Adrenal gland (tissue), 5 donors: ENCODE measurements around the gene JPH3.

ENCODE experiments used
- CTCF ChIP-seq, 6 experiments: fragments of 450-650 bp in 4 of 6; fragments of 200-600 bp in 2 of 6; sonication (generic) in 1 of 6; IDR thresholded peaks; 1 replicate in 5 of 6; 2 replicates in 1 of 6; pipeline versions ENCODE4 v1.5.1 to v1.8.0; 2016 to 2021; ENCODE audit warnings: antibody characterized with exemption in 6 of 6, mild to moderate bottlenecking in 2 of 6, moderate library complexity in 1 of 6
- POLR2A ChIP-seq, 2 donors: fragments of 450-650 bp; IDR thresholded peaks; one replicate each; pipeline ENCODE4 v1.6.1; 2017; ENCODE audit warnings: antibody characterized with exemption in 2 of 2, mild to moderate bottlenecking in 2 of 2, moderate library complexity in 1 of 2
- donor health status: DM: no; HTN: no; CAD: no.

- TF ChIP-seq POLR2A (IDR thresholded peaks at IDR 0.05) (no peak), CTCF (IDR thresholded peaks at IDR 0.05) (peak in 1 of 6 experiments; percentile 13)
Observed at GRCh38 chr16:87636741-87637140, 34.4 kb downstream of the JPH3 start.
